ENCODE measurements around the gene RYR2. TPM values are rescaled to one million over a fixed set of nuclear protein-coding genes. Genes with fewer than 3 reads are reported as not detected.

The RYR2 gene
- total and polyA plus RNA-seq, 12 donors: 43.1 to 1,252 (median 872) TPM

GRCh38 chr1:237103021-237103420, 61.0 kb downstream of the RYR2 start:
- H3K9me3 ChIP-seq: no peaks in the 10 kb centered on the region
- DNase-seq: no peak
- H3K27ac ChIP-seq: peak overlapping the region in 2 of 10 donors; percentile 14 to 51
- peaks cover 0 to 11% (median 0%) of the 10 kb centered on the region in 9 donors for H3K36me3 ChIP-seq
- H3K4me1 ChIP-seq: peaks cover 7 to 95% (median 59%) of the 10 kb centered on the region in 9 donors
- 75 to 77% methylated on average over 5 of the region's 5 CpGs for WGBS, 2 donors
- H3K4me3 ChIP-seq: no peak overlapping the region
- peak in 1 of 8 donors; percentile 3 for ATAC-seq
- intact Hi-C loops (cut with DNase I): no loop called here
- TF ChIP-seq CTCF (IDR thresholded peaks at IDR 0.05): no peak
- H3K27me3 ChIP-seq: no peaks in the 10 kb centered on the region

GRCh38 chr1:237104096-237104495, 62.1 kb downstream of the RYR2 start:
- 65 to 68% methylated on average over 9 of the region's 9 CpGs for WGBS, 2 donors
- Histone ChIP-seq H3K9me3 (no peaks in the 10 kb centered on the region), H3K4me1 (peaks cover 7 to 97% (median 61%) of the 10 kb centered on the region in 9 donors), H3K27ac (peak overlapping the region in 2 of 10 donors; percentile 10 to 16), H3K4me3 (no peak overlapping the region), H3K27me3 (no peaks in the 10 kb centered on the region), H3K36me3 (peaks cover 0 to 11% (median 0%) of the 10 kb centered on the region in 9 donors)
- no peak for TF ChIP-seq CTCF (IDR thresholded peaks at IDR 0.05)
- intact Hi-C loops (cut with DNase I): no loop called here
- peak in 3 of 8 donors; percentile 0 to 4 (median 1) for ATAC-seq
- DNase-seq: no peak

- Histone ChIP-seq H3K36me3 (peaks cover 0 to 11% (median 0%) of the 10 kb centered on the region in 9 donors), H3K9me3 (no peaks in the 10 kb centered on the region), H3K4me1 (peaks cover 10 to 96% (median 59%) of the 10 kb centered on the region in 9 donors), H3K4me3 (no peak overlapping the region), H3K27ac (peak overlapping the region in 7 of 10 donors; percentile 16 to 64 (median 37)), H3K27me3 (no peaks in the 10 kb centered on the region)
- intact Hi-C loops (cut with DNase I): no loop called here
- no peak for TF ChIP-seq CTCF (IDR thresholded peaks at IDR 0.05)
- 31 to 34% methylated on average over 5 of the region's 5 CpGs for WGBS, 2 donors
- ATAC-seq (peak in 7 of 8 donors; percentile 11 to 71 (median 52)), DNase-seq (peak in 1 of 2 donors; percentile 27)
Measured at GRCh38 chr1:237105826-237106225, 63.8 kb downstream of the RYR2 start.

- H3K4me3 ChIP-seq: no peak overlapping the region
- intact Hi-C loops (cut with DNase I): no loop called here
- DNase-seq (no peak), ATAC-seq (peak in 4 of 8 donors; percentile 5 to 19 (median 11))
- no peak for TF ChIP-seq CTCF (IDR thresholded peaks at IDR 0.05)
- WGBS, 2 donors: 27 to 34% methylated on average over 8 of the region's 8 CpGs
- no peaks in the 10 kb centered on the region for H3K9me3 ChIP-seq
- peaks cover 0 to 11% (median 0%) of the 10 kb centered on the region in 9 donors for H3K36me3 ChIP-seq
- H3K4me1 ChIP-seq: peaks cover 10 to 83% (median 41%) of the 10 kb centered on the region in 9 donors
- no peaks in the 10 kb centered on the region for H3K27me3 ChIP-seq
- peak overlapping the region in 6 of 10 donors; percentile 19 to 52 (median 40) for H3K27ac ChIP-seq
Measured at GRCh38 chr1:237108297-237109040, 66.5 kb downstream of the RYR2 start.
